HG03432 (cell line): ENCODE results near the gene TCF7L2.

Experiments used
- ATAC-seq: cut with Tn5 transposase; IDR thresholded peaks from one replicate; pipeline ENCODE4 v1.9.1; 2021; ENCODE audit warnings: mild to moderate bottlenecking, moderate library complexity; ENCODE audit not compliant: unreplicated experiment

TCF7L2 gene

GRCh38 chr10:113214331-113214730 lies 264.3 kb downstream of the TCF7L2 start:
- ATAC-seq: no peak

GRCh38 chr10:113216102-113216501 lies 266.1 kb downstream of the TCF7L2 start:
- ATAC-seq: no peak
